Measurements from ENCODE around the gene NEU2.
"Not testable (repeated sequence)": the region's sequence is repeated elsewhere in the genome, so short reads cannot be mapped to it uniquely, and the experiment has no call there.

NEU2 gene

GRCh38 chr2:233059797-233060500 is 27.5 kb downstream of the NEU2 start, which contains the start of gene INPP5D:
TSS of gene INPP5D (plus strand) at chr2:233060342. CDS start at chr2:233060479, 137 bp downstream.
- DNase-seq = peak; percentile 67

- DNase-seq = no peak
Measured at GRCh38 chr2:233060501-233060979, 28.1 kb downstream of the NEU2 start.

GRCh38 chr2:233060980-233061590 is 28.6 kb downstream of the NEU2 start:
- no peak for DNase-seq

GRCh38 chr2:233061591-233062450 is 29.3 kb downstream of the NEU2 start:
- DNase-seq = peak; percentile 28

GRCh38 chr2:233062451-233062850 is 30.0 kb downstream of the NEU2 start:
- no peak for DNase-seq

- no peak for DNase-seq
Measured at GRCh38 chr2:233062946-233063268, 30.4 kb downstream of the NEU2 start.

GRCh38 chr2:233063269-233063975 is 30.9 kb downstream of the NEU2 start:
- no peak for DNase-seq

- no peak for DNase-seq
Measured at GRCh38 chr2:233063976-233064411, 31.5 kb downstream of the NEU2 start.

- no peak for DNase-seq
Measured at GRCh38 chr2:233064530-233065199, 32.2 kb downstream of the NEU2 start.

- DNase-seq = not testable (repeated sequence)
Measured at GRCh38 chr2:233065200-233065589, 32.7 kb downstream of the NEU2 start.

GRCh38 chr2:233065954-233066470 is 33.5 kb downstream of the NEU2 start:
- no peak for DNase-seq

- DNase-seq = no peak
Measured at GRCh38 chr2:233068762-233069418, 36.4 kb downstream of the NEU2 start.

- DNase-seq = no peak
Measured at GRCh38 chr2:233072838-233073237, 40.4 kb downstream of the NEU2 start.

- no peak for DNase-seq
Measured at GRCh38 chr2:233074106-233074505, 41.6 kb downstream of the NEU2 start.

- no peak for DNase-seq
Measured at GRCh38 chr2:233075141-233075965, 42.9 kb downstream of the NEU2 start.

GRCh38 chr2:233075966-233076339 is 43.5 kb downstream of the NEU2 start:
- DNase-seq = no peak

GRCh38 chr2:233076749-233077148 is 44.3 kb downstream of the NEU2 start:
- DNase-seq = no peak

GRCh38 chr2:233079473-233079877 is 47.0 kb downstream of the NEU2 start:
- peak; percentile 25 for DNase-seq

GRCh38 chr2:233079953-233080835 is 47.7 kb downstream of the NEU2 start:
- DNase-seq = no peak

- DNase-seq = no peak
Measured at GRCh38 chr2:233080836-233081229, 48.4 kb downstream of the NEU2 start.
